Kidney tubule cell (primary cell): ENCODE results near the gene EBPL.

ENCODE experiments used
- DNase-seq: peaks from one replicate; pipeline ENCODE4 v3.0.0-alpha.2; 2018; ENCODE audit warnings: low spot score

EBPL gene

GRCh38 chr13:49676581-49677298, 14.5 kb downstream of the EBPL start:
- DNase-seq, result no peak

GRCh38 chr13:49670828-49671227, 20.5 kb downstream of the EBPL start:
- DNase-seq, result no peak

GRCh38 chr13:49669735-49670309, 21.5 kb downstream of the EBPL start:
- peak; percentile 68 for DNase-seq

- DNase-seq, result no peak
These were observed 23.5 kb downstream of the EBPL start for GRCh38 chr13:49667773-49668172.

GRCh38 chr13:49664606-49665005, 26.7 kb downstream of the EBPL start:
- DNase-seq, result no peak

GRCh38 chr13:49657241-49657641, 34.0 kb downstream of the EBPL start:
- no peak for DNase-seq

- peak; percentile 10 for DNase-seq
These were observed 35.4 kb downstream of the EBPL start for GRCh38 chr13:49655906-49656305.

- no peak for DNase-seq
These were observed 37.3 kb downstream of the EBPL start for GRCh38 chr13:49654011-49654410.

- no peak for DNase-seq
These were observed 37.8 kb downstream of the EBPL start for GRCh38 chr13:49653478-49653877.

GRCh38 chr13:49652355-49653305, 38.7 kb downstream of the EBPL start:
- DNase-seq, result peak; percentile 50

- no peak for DNase-seq
These were observed 39.5 kb downstream of the EBPL start for GRCh38 chr13:49651570-49652354.

- DNase-seq, result no peak
These were observed 41.3 kb downstream of the EBPL start for GRCh38 chr13:49649963-49650312.

- DNase-seq, result peak; percentile 23
These were observed 41.9 kb downstream of the EBPL start for GRCh38 chr13:49649244-49649962.

GRCh38 chr13:49646688-49647087, 44.6 kb downstream of the EBPL start:
- no peak for DNase-seq

- DNase-seq, result no peak
These were observed 45.8 kb downstream of the EBPL start for GRCh38 chr13:49645451-49645850.

GRCh38 chr13:49643035-49643646, 48.1 kb downstream of the EBPL start:
- no peak for DNase-seq

GRCh38 chr13:49641801-49642291, 49.4 kb downstream of the EBPL start:
- DNase-seq, result no peak

- no peak for DNase-seq
These were observed 52.6 kb downstream of the EBPL start for GRCh38 chr13:49638744-49639072.

GRCh38 chr13:49638030-49638743, 53.1 kb downstream of the EBPL start:
- no peak for DNase-seq

GRCh38 chr13:49636705-49637104, 54.6 kb downstream of the EBPL start:
- no peak for DNase-seq
